ENCODE measurements around the gene AUP1.

The AUP1 gene

GRCh38 chr2:74546004-74546403 lies 16.5 kb upstream of the AUP1 start:
- CTCF ChIA-PET, result interaction anchor here (1.1 to 1.9 kb wide), 4 partner anchors 12 to 43 kb away, joined by 4 to 7 read pairs (median 5); no protein-coding TSS in a partner anchor
- DNase-seq (ENCODE audit: low read depth, low spot score), result no peak
- POLR2A ChIA-PET, result interaction anchor here (0.7 kb wide), 1 partner anchor 38 kb away, joined by 3 read pairs; no protein-coding TSS in a partner anchor
- no peak overlapping the region for H3K4me3 ChIP-seq (ENCODE audit: low read depth, low read length)
- TF ChIP-seq, protein P1, sequence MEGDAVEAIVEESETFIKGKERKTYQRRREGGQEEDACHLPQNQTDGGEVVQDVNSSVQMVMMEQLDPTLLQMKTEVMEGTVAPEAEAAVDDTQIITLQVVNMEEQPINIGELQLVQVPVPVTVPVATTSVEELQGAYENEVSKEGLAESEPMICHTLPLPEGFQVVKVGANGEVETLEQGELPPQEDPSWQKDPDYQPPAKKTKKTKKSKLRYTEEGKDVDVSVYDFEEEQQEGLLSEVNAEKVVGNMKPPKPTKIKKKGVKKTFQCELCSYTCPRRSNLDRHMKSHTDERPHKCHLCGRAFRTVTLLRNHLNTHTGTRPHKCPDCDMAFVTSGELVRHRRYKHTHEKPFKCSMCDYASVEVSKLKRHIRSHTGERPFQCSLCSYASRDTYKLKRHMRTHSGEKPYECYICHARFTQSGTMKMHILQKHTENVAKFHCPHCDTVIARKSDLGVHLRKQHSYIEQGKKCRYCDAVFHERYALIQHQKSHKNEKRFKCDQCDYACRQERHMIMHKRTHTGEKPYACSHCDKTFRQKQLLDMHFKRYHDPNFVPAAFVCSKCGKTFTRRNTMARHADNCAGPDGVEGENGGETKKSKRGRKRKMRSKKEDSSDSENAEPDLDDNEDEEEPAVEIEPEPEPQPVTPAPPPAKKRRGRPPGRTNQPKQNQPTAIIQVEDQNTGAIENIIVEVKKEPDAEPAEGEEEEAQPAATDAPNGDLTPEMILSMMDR (IDR thresholded peaks at IDR 0.05; ENCODE audit: insufficient read depth, low read length, missing control alignments), result no peak

DNA sequence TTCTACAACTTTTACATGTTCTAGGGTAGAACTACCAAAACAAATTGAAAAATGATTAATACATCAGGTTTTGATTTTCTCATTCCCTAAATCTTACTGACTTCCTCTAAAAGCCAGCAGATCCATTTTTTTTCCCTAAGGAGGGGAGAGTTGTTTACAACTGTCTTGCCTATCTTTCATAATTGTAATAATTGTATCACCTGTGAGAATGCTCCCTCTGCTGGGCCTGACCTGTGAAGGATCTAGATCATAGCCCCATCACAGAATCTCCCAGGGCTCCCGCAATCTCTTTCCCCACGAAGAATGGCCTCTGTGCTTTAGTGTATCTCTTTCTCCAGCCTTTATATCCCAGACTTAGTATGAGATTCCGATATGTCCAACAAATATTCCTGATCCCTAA lies 15.1 kb upstream of the AUP1 start:
- ChIA-PET CTCF (interaction anchor here (1.3 to 1.9 kb wide), 4 partner anchors 13 to 44 kb away, joined by 3 to 7 read pairs (median 5); no protein-coding TSS in a partner anchor), POLR2A (no interaction called here)
- TF ChIP-seq, protein P1 (IDR thresholded peaks at IDR 0.05; ENCODE audit: insufficient read depth, low read length, missing control alignments), result no peak
- DNase-seq (ENCODE audit: low read depth, low spot score), result no peak
- no peak overlapping the region for H3K4me3 ChIP-seq (ENCODE audit: low read depth, low read length)

GRCh38 chr2:74542978-74543377 lies 13.5 kb upstream of the AUP1 start:
- POLR2A ChIA-PET, result interaction anchor here (0.7 kb wide), 1 partner anchor 13 kb away, joined by 4 read pairs; no protein-coding TSS in a partner anchor
- no peak overlapping the region for H3K4me3 ChIP-seq (ENCODE audit: low read depth, low read length)
- CTCF ChIA-PET, result interaction anchor here (0.6 to 1.2 kb wide), 4 partner anchors 10 to 44 kb away, joined by 3 to 7 read pairs (median 4); partner anchors contain the start of gene LOXL3
- TF ChIP-seq, protein P1 (IDR thresholded peaks at IDR 0.05; ENCODE audit: insufficient read depth, low read length, missing control alignments), result no peak
- no peak for DNase-seq (ENCODE audit: low read depth, low spot score)

DNA sequence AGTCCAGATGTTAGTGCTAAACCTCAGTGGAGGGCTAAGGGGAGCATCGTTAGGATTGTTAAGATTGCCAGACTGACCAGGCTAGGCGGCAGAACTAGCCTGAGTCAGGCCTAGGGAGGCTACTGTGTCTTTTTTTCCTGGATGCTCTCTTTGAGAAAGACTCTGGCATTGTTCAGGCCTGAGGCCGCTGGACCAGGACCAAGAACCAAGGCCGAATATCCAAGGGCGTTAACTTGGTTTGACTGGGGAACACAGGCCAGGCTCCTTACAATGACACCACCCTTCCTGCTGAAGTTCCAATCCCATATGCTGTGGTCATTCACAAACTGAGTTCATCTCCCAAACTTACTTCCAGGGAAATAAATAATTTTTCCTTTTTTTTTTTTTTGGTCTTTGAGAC lies 10.8 kb upstream of the AUP1 start:
- no peak for DNase-seq (ENCODE audit: low read depth, low spot score)
- H3K4me3 ChIP-seq (ENCODE audit: low read depth, low read length), result no peak overlapping the region
- ChIA-PET CTCF (interaction anchor here (3.0 to 4.3 kb wide), 2 partner anchors 9 to 47 kb away, joined by 18 to 44 read pairs; partner anchors contain the start of genes AUP1 and HTRA2), POLR2A (no interaction called here)
- TF ChIP-seq, protein P1 (IDR thresholded peaks at IDR 0.05; ENCODE audit: insufficient read depth, low read length, missing control alignments), result no peak

DNA sequence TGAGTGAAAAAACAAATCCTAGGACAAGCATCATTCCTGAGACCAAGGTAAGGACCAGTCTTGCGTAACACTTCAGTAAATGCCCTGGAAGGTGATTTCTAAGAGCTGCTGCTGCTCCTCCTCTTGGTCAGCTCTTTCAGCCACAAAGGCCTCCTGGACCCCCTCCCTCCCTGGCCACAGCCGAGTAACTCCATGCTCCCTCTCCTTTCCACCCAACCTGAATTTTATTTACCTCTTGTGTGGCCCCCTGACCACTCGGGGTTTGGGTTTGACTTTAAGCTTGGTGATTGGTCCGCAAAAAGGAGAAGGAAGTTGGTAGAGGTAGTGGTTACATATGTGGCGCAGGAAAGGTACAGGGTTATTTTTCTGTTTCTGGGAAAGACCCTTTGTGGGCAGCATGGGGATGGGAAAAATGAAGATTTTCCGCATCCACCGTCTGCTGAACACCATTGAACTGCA lies 9.4 kb upstream of the AUP1 start:
- TF ChIP-seq, protein P1 (IDR thresholded peaks at IDR 0.05; ENCODE audit: insufficient read depth, low read length, missing control alignments), result no peak
- DNase-seq (ENCODE audit: low read depth, low spot score), result no peak
- CTCF ChIA-PET, result interaction anchor here (3.0 to 4.3 kb wide), 2 partner anchors 8 to 48 kb away, joined by 18 to 44 read pairs; partner anchors contain the start of genes AUP1 and HTRA2
- H3K4me3 ChIP-seq (ENCODE audit: low read depth, low read length), result no peak overlapping the region
- POLR2A ChIA-PET, result interaction anchor here (1.7 kb wide), 1 partner anchor 9 kb away, joined by 4 read pairs; the partner anchor contains the start of genes AUP1 and HTRA2

DNA sequence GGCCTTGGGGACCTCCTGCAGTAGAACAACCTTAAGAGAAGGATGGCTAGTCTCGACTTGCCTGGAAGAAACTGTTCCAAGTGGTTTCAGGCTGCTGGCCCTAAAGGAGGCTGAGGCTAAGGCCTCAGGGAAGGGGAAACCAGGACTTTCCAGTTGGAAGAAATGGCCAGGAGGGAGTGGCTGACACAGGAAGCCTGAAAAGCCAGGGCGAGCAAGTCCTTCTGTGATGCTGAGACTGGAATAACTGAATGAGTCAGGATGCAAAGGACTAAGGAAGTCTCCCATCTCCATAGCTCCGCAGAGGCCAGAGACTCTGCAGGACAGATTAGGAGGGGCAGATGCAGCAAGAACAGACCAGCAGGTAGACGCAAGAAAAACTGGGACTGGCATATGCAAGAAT lies 7.6 kb upstream of the AUP1 start:
- ChIA-PET POLR2A (no interaction called here), CTCF (no interaction called here)
- no peak for DNase-seq (ENCODE audit: low read depth, low spot score)
- TF ChIP-seq, protein P1 (IDR thresholded peaks at IDR 0.05; ENCODE audit: insufficient read depth, low read length, missing control alignments), result no peak
- no peak overlapping the region for H3K4me3 ChIP-seq (ENCODE audit: low read depth, low read length)

Measured in AG04449 (cell line).